ENCODE results near the gene SRCIN1. TPM values are rescaled to one million over a fixed set of nuclear protein-coding genes. Genes with fewer than 3 reads are reported as not detected.

The SRCIN1 gene
- total RNA-seq, 4 donors from 2014 or later, result 1.8 to 8.8 (median 5.2) TPM

- intact Hi-C loops (cut with DNase I; ENCODE audit: low total_unique reads), result loop anchor here (10.0 kb wide), 1 partner anchor 63 kb away; no protein-coding TSS in a partner anchor
Measured at GRCh38 chr17:38601539-38602351, 4.0 kb downstream of the SRCIN1 start.

GRCh38 chr17:38600906-38601305, 4.8 kb downstream of the SRCIN1 start:
- 67% methylated on average over 8 of the region's 8 CpGs; no CpG with 5 or more reads in 1 of the 2 donors for WGBS, 2 donors (ENCODE audit: low coverage in 1 of 2)
- in situ Hi-C loops (cut with MboI; ENCODE audit: low pct_ligation_motif_present in 1 of 4, low pct_unique_long_range_greater_than_20kb in 1 of 4, low sequenced_read_pairs in 3 of 4), result no loop called here

More at GRCh38 chr17:38601539-38602351, 4.0 kb downstream of the SRCIN1 start:
- Histone ChIP-seq H3K27ac (peak overlapping the region; percentile 20 to 61 (median 41)), H3K27me3 (peaks cover 25% of the 10 kb centered on the region), H3K4me1 (peaks cover 12 to 31% (median 19%) of the 10 kb centered on the region in 4 donors), H3K4me3 (peak overlapping the region in 1 of 4 donors; percentile 27), H3K9me3 (no peaks in the 10 kb centered on the region), H3K36me3 (no peaks in the 10 kb centered on the region)
- WGBS, 2 donors (ENCODE audit: low coverage in 1 of 2), result 0 to 12% methylated on average over 2 to 24 of the region's 24 CpGs
- DNase-seq, result peak; percentile 82
- in situ Hi-C loops (cut with MboI; ENCODE audit: low pct_ligation_motif_present in 1 of 4, low pct_unique_long_range_greater_than_20kb in 1 of 4, low sequenced_read_pairs in 3 of 4), result no loop called here
- TF ChIP-seq POLR2AphosphoS5 (IDR thresholded peaks at IDR 0.05) (peak in 1 of 3 donors; percentile 31), CTCF (IDR thresholded peaks at IDR 0.05) (no peak)

GRCh38 chr17:38600416-38600815, 5.3 kb downstream of the SRCIN1 start:
- DNase-seq, result no peak
- no peak for TF ChIP-seq EP300 (IDR thresholded peaks at IDR 0.05; ENCODE audit: low read depth)
- no peak for TF ChIP-seq POLR2AphosphoS5 (IDR thresholded peaks at IDR 0.05)
- TF ChIP-seq CTCF (IDR thresholded peaks at IDR 0.05), result no peak
- no peak for TF ChIP-seq POLR2A (IDR thresholded peaks at IDR 0.05)
- no peaks in the 10 kb centered on the region for H3K9me3 ChIP-seq
- intact Hi-C loops (cut with DNase I; ENCODE audit: low total_unique reads) (loop anchor here (10.0 kb wide), 1 partner anchor 64 kb away; no protein-coding TSS in a partner anchor), in situ Hi-C loops (cut with MboI; ENCODE audit: low pct_ligation_motif_present in 1 of 4, low pct_unique_long_range_greater_than_20kb in 1 of 4, low sequenced_read_pairs in 3 of 4) (no loop called here)
- H3K36me3 ChIP-seq, result no peaks in the 10 kb centered on the region
- H3K4me1 ChIP-seq, result peaks cover 7 to 23% (median 13%) of the 10 kb centered on the region in 4 donors
- no peak overlapping the region for H3K4me3 ChIP-seq
- 94% methylated on average over 2 of the region's 4 CpGs; no CpG with 5 or more reads in 1 of the 2 donors for WGBS, 2 donors (ENCODE audit: low coverage in 1 of 2)
- no peak overlapping the region for H3K27ac ChIP-seq
- H3K27me3 ChIP-seq, result peaks cover 22% of the 10 kb centered on the region

More at GRCh38 chr17:38600906-38601305, 4.8 kb downstream of the SRCIN1 start:
- H3K27me3 ChIP-seq, result peaks cover 22% of the 10 kb centered on the region
- intact Hi-C loops (cut with DNase I; ENCODE audit: low total_unique reads), result loop anchor here (10.0 kb wide), 1 partner anchor 64 kb away; no protein-coding TSS in a partner anchor
- TF ChIP-seq EP300 (IDR thresholded peaks at IDR 0.05; ENCODE audit: low read depth) (no peak), POLR2A (IDR thresholded peaks at IDR 0.05) (no peak), CTCF (IDR thresholded peaks at IDR 0.05) (no peak), POLR2AphosphoS5 (IDR thresholded peaks at IDR 0.05) (no peak)
- peak overlapping the region in 1 of 4 donors; percentile 41 for H3K27ac ChIP-seq
- H3K4me3 ChIP-seq, result no peak overlapping the region
- no peaks in the 10 kb centered on the region for H3K36me3 ChIP-seq
- H3K9me3 ChIP-seq, result no peaks in the 10 kb centered on the region
- no peak for DNase-seq
- H3K4me1 ChIP-seq, result peaks cover 7 to 23% (median 13%) of the 10 kb centered on the region in 4 donors

- Histone ChIP-seq H3K27ac (no peak overlapping the region), H3K9me3 (no peaks in the 10 kb centered on the region), H3K27me3 (peaks cover 15% of the 10 kb centered on the region), H3K4me3 (no peak overlapping the region), H3K4me1 (peaks cover 7 to 20% (median 13%) of the 10 kb centered on the region in 4 donors), H3K36me3 (no peaks in the 10 kb centered on the region)
- intact Hi-C loops (cut with DNase I; ENCODE audit: low total_unique reads), result no loop called here
- no peak for TF ChIP-seq POLR2AphosphoS5 (IDR thresholded peaks at IDR 0.05)
- TF ChIP-seq EP300 (IDR thresholded peaks at IDR 0.05; ENCODE audit: low read depth), result no peak
- TF ChIP-seq POLR2A (IDR thresholded peaks at IDR 0.05), result no peak
- no peak for TF ChIP-seq CTCF (IDR thresholded peaks at IDR 0.05)
- no peak for DNase-seq
- in situ Hi-C loops (cut with MboI; ENCODE audit: low pct_ligation_motif_present in 1 of 4, low pct_unique_long_range_greater_than_20kb in 1 of 4, low sequenced_read_pairs in 3 of 4), result no loop called here
- WGBS, 2 donors (ENCODE audit: low coverage in 1 of 2), result 79% methylated on average over 9 of the region's 9 CpGs; no CpG with 5 or more reads in 1 of the 2 donors
Measured at GRCh38 chr17:38599398-38599856, 6.3 kb downstream of the SRCIN1 start.
